Skeletal muscle tissue (tissue), 4 donors: ENCODE results near the gene BCL2L11. TPM values are rescaled to one million over a fixed set of nuclear protein-coding genes. Genes with fewer than 3 reads are reported as not detected.

ENCODE experiments used
- H3K27ac ChIP-seq: one replicate; pipeline ENCODE4 v1.7.0; 2013; ENCODE audit warnings: mild to moderate bottlenecking, low read depth, low read length, inconsistent platforms
- H3K27me3 ChIP-seq, 3 donors: one replicate each; pipeline ENCODE4 v1.7.0; 2013; ENCODE audit warnings: low read length in 3 of 3; ENCODE audit not compliant: control insufficient read depth in 3 of 3, insufficient read depth in 3 of 3
- H3K36me3 ChIP-seq, 3 donors: one replicate each; pipeline ENCODE4 v1.7.0; 2013; ENCODE audit warnings: low read length in 3 of 3; ENCODE audit not compliant: control insufficient read depth in 3 of 3, insufficient read depth in 3 of 3
- H3K4me1 ChIP-seq, 3 donors: one replicate each; pipeline ENCODE4 v1.7.0; 2013; ENCODE audit warnings: low read length in 3 of 3, mild to moderate bottlenecking in 3 of 3; ENCODE audit not compliant: control insufficient read depth in 3 of 3, insufficient read depth in 3 of 3
- H3K4me3 ChIP-seq, 3 donors: one replicate each; pipeline ENCODE4 v1.7.0; 2013; ENCODE audit warnings: low read length in 3 of 3
- H3K9ac ChIP-seq, 3 donors: one replicate each; pipeline ENCODE4 v1.7.0; 2013; ENCODE audit warnings: low read length in 3 of 3, mild to moderate bottlenecking in 3 of 3, moderate library complexity in 2 of 3, low read depth in 1 of 3
- H3K9me3 ChIP-seq, 3 donors: one replicate each; pipeline ENCODE4 v1.7.0; 2013; ENCODE audit warnings: low read length in 3 of 3; ENCODE audit not compliant: control insufficient read depth in 3 of 3
- total RNA-seq: library from RNA; depleted of rRNA; stranded (reverse); fragments of >200 nt; gene quantifications from one replicate; pipeline ENCODE4 v1.2.3, GENCODE V29; 2014
- donor health status: Osteomylitis.

Gene BCL2L11
- total RNA-seq, 1 donor from 2014 or later: 6.3 TPM

DNA sequence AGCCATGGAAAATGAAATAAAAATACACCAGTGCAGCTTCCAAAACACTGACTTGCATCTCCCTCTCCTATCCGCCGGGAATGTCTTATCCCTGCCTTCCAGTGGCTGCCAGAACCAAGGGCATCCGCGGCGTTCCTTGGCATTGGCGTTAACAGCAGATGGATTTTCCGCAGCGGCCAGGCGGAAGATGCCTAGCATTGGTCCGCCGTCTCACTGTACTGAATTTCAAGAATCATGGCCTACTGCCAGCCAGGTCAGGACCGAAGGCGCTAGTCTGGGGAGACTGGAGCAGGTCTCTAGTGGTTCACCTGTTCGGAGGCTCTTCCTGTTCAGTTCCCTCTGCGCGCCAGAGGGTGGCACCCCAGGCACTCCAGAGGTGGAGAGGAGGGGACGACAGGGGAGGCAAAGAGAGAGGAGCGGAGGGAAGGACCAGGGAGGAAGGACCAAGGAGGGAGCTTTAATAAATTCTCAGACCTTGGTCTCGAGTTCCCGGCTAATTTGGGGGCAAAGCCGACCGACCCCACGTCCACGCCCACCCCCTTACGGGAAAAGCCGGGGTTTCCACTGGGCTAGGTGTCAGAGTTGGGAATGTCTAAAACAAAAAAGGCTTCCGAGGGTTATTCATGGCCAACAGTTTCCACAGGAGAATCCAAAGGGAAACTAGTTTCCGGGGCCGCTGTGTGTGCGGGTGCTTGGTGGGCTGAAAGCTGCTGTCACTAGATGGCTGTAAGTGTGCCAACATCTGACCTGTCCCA, 3.7 kb upstream of the BCL2L11 start:
- H3K36me3 ChIP-seq: no peaks in the 10 kb centered on the region
- no peak overlapping the region for H3K27ac ChIP-seq
- H3K4me1 ChIP-seq: peaks cover 22 to 32% (median 31%) of the 10 kb centered on the region in 3 donors

GRCh38 chr2:111117598-111118480, 2.9 kb upstream of the BCL2L11 start:
- Histone ChIP-seq H3K27ac (peak overlapping the region; percentile 5), H3K36me3 (no peaks in the 10 kb centered on the region), H3K4me3 (peak overlapping the region; percentile 47 to 79 (median 70)), H3K4me1 (peaks cover 24 to 33% (median 33%) of the 10 kb centered on the region in 3 donors), H3K9me3 (no peaks in the 10 kb centered on the region), H3K27me3 (peaks cover 0 to 22% (median 7%) of the 10 kb centered on the region in 3 donors), H3K9ac (peak overlapping the region in 2 of 3 donors; percentile 40 to 45)

More for the DNA sequence above, 3.7 kb upstream of the BCL2L11 start:
- Histone ChIP-seq H3K4me3 (peak overlapping the region; percentile 47 to 79 (median 70)), H3K9ac (peak overlapping the region in 2 of 3 donors; percentile 12 to 40), H3K9me3 (no peaks in the 10 kb centered on the region), H3K27me3 (peaks cover 0 to 22% (median 7%) of the 10 kb centered on the region in 3 donors)

- H3K9ac ChIP-seq: peak overlapping the region in 1 of 3 donors; percentile 16
These were observed 2.2 kb upstream of the BCL2L11 start for GRCh38 chr2:111118481-111118980.

DNA sequence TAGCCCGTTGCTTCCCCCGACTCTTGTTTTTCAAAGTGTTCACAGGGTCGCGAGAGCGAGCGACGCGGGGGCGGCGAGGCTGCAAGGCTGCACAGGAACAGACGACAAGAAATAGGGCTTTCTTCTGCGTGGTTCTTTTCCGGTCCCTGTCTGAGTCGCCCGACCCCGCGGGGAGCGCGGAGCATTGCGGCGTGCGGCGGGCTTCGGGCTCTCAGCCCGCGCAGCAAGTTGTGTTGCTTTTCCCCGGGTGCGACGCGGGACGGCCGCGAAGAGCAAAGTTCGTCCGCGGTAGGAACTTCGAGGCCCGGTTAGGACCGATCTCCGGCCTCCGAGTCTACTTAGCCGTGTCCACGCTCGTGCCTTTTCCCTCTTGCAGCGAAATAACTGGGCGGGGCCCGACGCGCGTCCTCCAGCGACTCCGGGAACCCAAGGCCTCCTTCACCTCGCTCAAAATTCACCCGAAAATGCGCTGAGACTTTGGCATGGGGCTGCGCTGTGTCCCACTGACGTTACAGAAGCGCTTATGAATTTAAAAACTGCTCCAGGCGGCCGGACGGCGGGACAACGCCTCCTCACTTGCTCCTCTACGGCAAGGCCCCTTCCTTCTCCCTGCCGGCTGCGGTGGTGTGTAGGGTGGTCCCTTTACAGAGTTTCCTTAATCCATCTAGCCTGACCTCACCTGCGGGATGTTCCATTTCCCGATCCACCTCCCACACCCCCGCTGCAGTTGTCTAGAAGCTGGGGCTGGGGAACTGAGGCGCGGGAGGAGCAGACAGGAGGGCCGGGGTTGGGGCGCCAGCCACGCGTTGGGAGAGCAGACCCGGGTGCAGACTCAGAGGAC, 1.5 kb upstream of the BCL2L11 start:
- Histone ChIP-seq H3K27ac (no peak overlapping the region), H3K4me3 (peak overlapping the region; percentile 47 to 79 (median 70)), H3K9ac (peak overlapping the region in 1 of 3 donors; percentile 38), H3K27me3 (peaks cover 0 to 19% (median 4%) of the 10 kb centered on the region in 3 donors), H3K4me1 (peaks cover 28 to 42% (median 36%) of the 10 kb centered on the region in 3 donors), H3K9me3 (no peaks in the 10 kb centered on the region), H3K36me3 (peaks cover 5% of the 10 kb centered on the region in 3 donors)

More at GRCh38 chr2:111118481-111118980, 2.2 kb upstream of the BCL2L11 start:
- peak overlapping the region; percentile 5 for H3K27ac ChIP-seq
- no peaks in the 10 kb centered on the region for H3K36me3 ChIP-seq
- H3K27me3 ChIP-seq: peaks cover 0 to 19% (median 4%) of the 10 kb centered on the region in 3 donors
- H3K4me3 ChIP-seq: peak overlapping the region; percentile 47 to 79 (median 70)
- H3K4me1 ChIP-seq: peaks cover 24 to 37% (median 36%) of the 10 kb centered on the region in 3 donors
- H3K9me3 ChIP-seq: no peaks in the 10 kb centered on the region

DNA sequence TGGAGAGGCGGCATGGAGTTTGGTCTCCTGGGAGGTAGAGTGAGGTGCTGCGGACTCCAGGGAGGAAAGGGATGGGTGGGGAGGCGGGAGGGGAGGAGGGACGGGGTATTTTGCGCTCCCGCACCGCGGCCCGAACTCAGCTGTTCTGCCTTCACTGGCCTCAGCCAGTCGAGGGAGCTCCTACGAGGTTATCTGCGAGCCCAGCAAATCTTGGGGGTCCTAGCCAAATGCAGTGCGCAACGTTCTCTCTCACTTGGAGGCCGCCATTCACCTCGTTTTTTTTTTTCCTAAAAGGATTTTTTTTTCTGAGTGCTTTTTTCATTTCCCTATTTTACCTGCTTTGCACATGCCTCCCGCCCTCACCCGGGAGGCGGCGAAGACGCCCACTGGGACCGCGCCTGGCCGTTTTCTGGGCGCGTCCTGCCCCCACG, 877 bp upstream of the BCL2L11 start:
- peak overlapping the region in 2 of 3 donors; percentile 72 to 79 for H3K9ac ChIP-seq
- H3K27me3 ChIP-seq: peaks cover 0 to 19% (median 4%) of the 10 kb centered on the region in 3 donors
- peaks cover 5 to 9% (median 5%) of the 10 kb centered on the region in 3 donors for H3K36me3 ChIP-seq
- peak overlapping the region; percentile 48 to 74 (median 73) for H3K4me3 ChIP-seq
- no peaks in the 10 kb centered on the region for H3K9me3 ChIP-seq
- peaks cover 28 to 42% (median 36%) of the 10 kb centered on the region in 3 donors for H3K4me1 ChIP-seq
- peak overlapping the region; percentile 88 for H3K27ac ChIP-seq

- Histone ChIP-seq H3K27me3 (peaks cover 0 to 19% (median 2%) of the 10 kb centered on the region in 3 donors), H3K27ac (peak overlapping the region; percentile 88), H3K9ac (peak overlapping the region; percentile 90 to 98 (median 90)), H3K4me1 (peaks cover 28 to 42% (median 36%) of the 10 kb centered on the region in 3 donors), H3K9me3 (no peaks in the 10 kb centered on the region), H3K36me3 (peaks cover 5 to 23% (median 14%) of the 10 kb centered on the region in 3 donors), H3K4me3 (peak overlapping the region; percentile 80 to 96 (median 86))
These were observed 514 bp downstream of the BCL2L11 start for GRCh38 chr2:111121028-111121827.

GRCh38 chr2:111121828-111122630, 1.3 kb downstream of the BCL2L11 start:
- Histone ChIP-seq H3K27ac (peak overlapping the region; percentile 88), H3K4me1 (peaks cover 24 to 38% (median 32%) of the 10 kb centered on the region in 3 donors), H3K27me3 (peaks cover 0 to 19% (median 0%) of the 10 kb centered on the region in 3 donors), H3K9me3 (no peaks in the 10 kb centered on the region), H3K4me3 (peak overlapping the region; percentile 80 to 96 (median 86)), H3K36me3 (peaks cover 5 to 25% (median 14%) of the 10 kb centered on the region in 3 donors), H3K9ac (peak overlapping the region; percentile 90 to 98 (median 90))
